Measurements from ENCODE around the gene NAB2.
"Not testable (repeated sequence)": the region's sequence is repeated elsewhere in the genome, so short reads cannot be mapped to it uniquely, and the experiment has no call there.

NAB2 gene

DNA sequence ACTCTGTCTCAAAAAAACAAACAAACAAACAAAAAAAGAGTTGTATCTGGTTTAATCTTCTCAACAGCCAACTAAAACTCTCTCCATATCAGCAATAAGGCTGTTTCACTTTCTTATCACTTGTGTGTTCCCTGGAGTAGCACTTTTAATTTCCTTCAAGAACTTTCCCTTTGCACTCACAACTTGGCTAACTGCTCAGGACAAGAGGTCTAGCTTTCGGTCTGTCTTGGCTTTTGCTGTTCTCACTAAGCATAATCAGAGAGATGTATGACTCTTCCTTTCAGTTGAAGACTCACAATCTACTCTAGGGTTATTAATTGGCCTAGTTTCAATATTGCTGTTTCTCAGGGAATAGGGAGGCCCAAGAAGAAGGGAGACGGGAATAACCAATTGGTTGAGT, 22.7 kb upstream of the NAB2 start:
- DNase-seq (ENCODE audit: low read depth in 1 of 2, low spot score in 1 of 2), result no peak

GRCh38 chr12:57069523-57069922, 19.4 kb upstream of the NAB2 start:
- no peak for DNase-seq (ENCODE audit: low read depth in 1 of 2, low spot score in 1 of 2)

GRCh38 chr12:57072661-57073060, 16.3 kb upstream of the NAB2 start:
- DNase-seq (ENCODE audit: low read depth in 1 of 2, low spot score in 1 of 2), result no peak

DNA sequence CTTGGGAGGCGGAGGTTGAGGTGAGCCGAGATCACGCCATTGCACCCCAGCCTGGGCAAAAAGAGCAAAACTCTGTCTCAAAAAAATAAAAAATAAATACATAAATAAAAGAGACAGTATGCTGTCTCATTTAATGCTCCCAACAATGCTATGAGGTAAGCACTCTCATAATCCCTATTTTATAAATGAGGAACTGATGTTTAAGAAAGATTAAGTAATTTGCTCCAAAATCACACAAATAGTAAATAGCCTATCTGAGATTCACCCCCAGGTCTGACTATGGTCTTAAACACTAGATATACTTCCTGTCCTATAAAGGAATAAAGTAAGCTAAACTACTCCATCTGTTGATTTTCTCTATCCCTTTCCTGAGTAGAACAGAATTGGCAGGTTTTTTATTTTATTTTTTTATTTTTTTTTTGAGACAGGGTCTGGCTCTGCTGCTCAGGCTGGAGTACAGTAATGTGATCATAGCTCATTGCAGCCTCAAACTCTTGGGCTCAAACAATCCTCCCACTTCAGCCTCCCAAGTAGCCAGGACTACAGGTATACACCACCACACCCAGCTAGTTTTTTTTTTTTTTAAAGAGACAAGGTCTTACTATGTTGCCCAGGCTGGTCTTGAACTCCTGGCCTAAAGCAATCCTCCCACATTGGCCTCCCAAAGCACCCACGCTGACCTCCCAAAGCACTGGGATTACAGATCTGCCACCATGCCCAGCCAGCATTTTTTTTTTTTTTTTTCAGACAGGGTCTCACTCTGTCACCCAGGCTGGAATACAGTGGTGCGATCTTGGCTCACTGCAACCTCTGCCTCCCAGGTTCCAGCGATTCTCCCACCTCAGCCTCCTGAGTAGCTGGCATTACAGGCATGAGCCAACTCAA, 15.1 kb upstream of the NAB2 start:
- DNase-seq (ENCODE audit: low read depth in 1 of 2, low spot score in 1 of 2), result not testable (repeated sequence)

DNA sequence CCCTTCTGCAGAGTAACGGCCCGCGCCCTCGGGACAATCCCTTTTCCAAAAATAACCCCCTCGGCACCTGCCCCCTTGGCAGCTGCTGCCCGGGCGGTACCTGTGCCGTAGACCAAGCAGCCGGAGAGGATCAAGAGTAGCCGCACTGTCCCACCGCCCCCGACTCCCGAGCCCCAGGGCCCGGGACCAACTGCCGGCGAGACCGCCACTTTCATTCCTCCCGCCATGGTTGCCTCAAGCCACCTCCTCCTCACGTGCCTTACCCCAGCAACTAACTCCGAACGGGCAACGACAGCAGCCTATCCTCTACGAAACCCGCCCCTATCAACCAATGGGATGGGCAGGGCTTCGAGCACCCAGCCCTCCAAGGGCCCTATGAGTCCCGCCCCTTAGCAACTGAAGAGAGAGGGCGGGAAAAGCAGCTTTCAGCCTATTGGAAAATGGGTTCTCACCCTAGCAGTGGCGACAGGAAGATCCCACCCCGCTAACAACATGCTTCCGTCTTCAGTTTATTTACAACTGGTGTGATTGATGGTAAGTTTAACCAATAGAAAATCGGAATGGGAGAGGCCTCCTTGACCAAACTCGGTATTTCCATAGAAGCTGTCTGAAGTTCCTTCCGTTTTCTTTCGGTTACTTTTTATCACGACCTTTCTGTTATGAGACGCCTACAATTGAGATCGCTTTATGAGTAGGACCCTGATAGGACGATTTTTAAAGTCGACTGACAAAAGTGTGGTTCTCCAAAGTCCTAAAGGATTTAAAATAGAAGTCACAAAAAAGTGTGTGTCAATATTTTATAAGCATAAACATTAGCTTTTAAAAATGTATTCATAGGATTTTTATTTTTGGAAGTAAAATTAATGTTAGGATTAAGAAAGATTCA, 10.2 kb upstream of the NAB2 start, which contains the start of gene NEMP1:
TSS of gene NEMP1 (minus strand) at position 273 of the 886 bp plus-strand sequence. CDS start at position 227, 46 bp downstream.
- peak; percentile 75 to 90 for DNase-seq (ENCODE audit: low read depth in 1 of 2, low spot score in 1 of 2)

DNA sequence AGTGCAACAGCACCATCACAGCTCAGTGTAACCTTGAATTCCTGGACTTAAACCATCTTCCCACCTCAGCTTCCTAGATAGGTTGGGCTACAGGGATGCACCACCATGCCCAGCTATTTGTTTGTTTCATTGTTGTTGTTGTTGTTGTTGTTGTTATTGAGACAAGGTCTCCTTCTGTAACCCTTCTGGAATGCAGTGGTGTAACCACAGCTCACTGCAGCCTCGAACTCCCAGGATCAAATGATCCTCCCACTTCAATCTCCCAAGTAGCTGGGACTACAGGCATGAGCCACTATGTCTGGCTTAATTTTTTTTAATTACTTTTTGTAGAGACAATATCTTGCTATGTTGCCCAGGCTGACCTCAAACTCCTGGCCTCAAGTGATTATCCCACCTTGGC, 9.1 kb upstream of the NAB2 start:
- DNase-seq (ENCODE audit: low read depth in 1 of 2, low spot score in 1 of 2), result no peak

DNA sequence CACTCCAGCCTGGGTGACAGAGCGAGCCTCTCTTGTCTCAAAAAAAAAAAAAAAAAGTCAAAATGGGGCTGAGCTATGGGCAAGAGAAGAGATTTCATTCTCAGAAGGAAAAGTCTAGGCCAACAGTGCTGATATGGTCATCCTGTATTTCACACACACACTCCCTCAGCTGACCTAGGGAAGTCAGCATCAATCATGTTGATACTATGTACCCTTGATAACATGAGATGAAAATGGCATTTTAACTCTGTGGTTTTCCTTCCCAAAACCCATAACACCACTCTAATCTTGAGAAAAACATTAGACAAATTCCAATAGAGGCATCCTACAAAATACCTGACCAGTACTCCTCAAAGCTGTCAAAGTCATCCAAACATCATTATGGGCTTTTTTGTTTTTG, 8.1 kb upstream of the NAB2 start:
- no peak for DNase-seq (ENCODE audit: low read depth in 1 of 2, low spot score in 1 of 2)

GRCh38 chr12:57085999-57086492, 2.9 kb upstream of the NAB2 start:
- no peak for DNase-seq (ENCODE audit: low read depth in 1 of 2, low spot score in 1 of 2)

DNA sequence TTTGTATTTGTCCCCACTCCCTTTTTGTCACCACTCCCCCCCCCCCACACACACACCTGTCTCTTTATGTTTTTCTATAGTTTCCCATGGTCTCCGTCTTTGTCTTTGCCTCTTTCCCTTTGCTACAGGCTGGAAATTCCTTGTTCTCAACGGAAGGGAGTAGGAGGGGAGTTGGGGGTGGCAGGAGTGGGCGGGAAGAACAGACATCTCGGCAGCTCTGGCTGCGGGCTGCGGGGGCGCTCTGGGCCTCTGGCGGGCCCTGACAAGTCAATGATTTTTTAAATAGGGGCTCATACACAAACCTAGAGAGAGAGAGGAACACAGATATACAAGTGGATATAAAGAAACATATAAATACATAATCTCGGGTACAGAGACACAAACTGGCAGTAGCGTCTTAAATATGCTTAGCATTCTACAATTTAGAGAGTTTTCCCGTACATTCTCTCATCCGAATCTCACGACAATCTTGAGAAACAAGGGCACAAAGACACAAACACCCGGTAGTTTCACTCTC, 2.4 kb upstream of the NAB2 start:
- no peak for DNase-seq (ENCODE audit: low read depth in 1 of 2, low spot score in 1 of 2)

DNA sequence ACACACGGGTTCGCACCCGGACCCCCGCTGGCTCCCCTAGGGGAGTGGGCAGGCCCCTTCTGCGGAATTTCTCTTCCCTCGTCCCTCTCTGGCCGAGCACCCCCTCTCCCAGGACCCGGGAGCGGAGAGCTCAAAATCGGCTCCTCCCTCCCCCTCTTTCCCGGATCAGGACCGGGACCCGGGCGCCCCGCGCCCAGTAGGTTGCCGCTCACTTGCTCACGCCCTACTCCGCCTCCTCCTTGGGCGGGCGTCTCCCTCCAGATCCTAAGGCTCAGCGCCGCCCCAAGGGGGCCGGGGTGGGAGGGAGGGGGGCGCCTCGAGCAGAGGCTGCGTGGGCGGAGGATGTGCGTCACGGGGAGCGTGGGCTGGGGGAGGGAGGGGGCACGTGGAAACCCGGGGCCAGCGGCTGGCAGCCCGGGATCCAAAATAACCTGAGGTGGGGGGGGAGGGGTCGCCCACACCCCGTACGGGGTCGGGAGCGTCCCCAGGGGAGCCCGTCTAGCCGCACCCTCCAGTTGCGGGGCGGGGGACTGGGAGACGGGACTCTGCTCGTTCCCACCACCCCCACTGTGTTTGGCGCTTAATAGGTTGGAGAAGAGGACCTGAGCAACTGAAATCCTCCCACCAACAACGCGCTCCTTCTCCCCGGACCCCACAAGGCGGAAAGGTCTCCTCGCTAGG, 1.8 kb upstream of the NAB2 start:
- peak; percentile 85 to 93 for DNase-seq (ENCODE audit: low read depth in 1 of 2, low spot score in 1 of 2)

DNA sequence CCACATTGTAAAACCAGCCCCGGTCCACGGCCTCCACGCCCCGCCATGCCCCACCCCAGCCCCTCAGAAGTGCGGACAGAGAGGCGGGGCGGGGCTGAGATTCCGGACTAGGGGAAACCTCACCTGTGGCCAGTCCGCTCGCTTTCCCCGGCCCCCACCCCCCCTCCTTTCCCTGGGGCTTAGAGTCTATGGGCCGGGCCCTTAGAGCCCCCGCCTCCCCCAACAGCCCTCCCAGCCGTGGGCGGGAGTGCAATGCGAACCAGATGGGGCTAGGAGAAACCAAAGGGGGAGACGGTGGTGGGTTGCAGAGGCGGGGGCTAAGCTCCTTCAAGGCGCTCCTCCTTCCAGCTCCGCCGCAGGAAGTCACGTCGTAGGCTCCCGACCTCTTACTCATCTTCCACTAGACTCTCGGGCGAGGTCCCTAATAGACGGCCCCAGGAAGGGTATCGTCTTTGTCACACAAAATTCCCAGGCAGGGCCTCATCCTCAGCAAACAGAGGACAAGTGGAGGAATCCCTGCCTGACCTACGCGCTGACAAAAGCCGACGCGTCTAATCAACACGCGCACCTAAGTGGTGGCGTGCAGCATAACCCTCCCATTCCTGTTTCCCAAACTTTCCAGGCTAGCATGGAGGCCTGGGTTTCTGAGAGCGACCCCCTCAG, 1.1 kb upstream of the NAB2 start:
- peak; percentile 48 to 74 for DNase-seq (ENCODE audit: low read depth in 1 of 2, low spot score in 1 of 2)

GRCh38 chr12:57089271-57090245, 644 bp downstream of the NAB2 start:
- DNase-seq (ENCODE audit: low read depth in 1 of 2, low spot score in 1 of 2), result no peak

DNA sequence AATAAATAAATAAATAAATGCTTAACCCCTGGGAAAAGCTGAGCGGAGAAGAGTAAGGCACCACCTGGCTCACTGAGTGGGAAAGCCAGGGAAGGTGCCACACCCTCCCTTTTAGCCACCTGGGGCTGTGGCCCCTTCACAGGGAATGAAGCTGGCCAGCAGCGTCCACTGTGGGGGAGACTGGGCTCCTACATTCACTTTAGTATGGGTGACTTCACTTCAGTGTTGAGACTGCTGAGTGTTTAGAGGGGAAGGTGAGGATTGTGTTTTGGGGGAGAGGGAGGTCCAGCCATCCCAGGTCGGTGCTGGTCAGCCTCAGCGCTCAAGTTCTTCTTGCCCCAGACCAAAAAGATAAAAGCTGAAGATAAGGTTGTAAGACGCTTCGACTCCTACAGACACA, 1.6 kb downstream of the NAB2 start:
- no peak for DNase-seq (ENCODE audit: low read depth in 1 of 2, low spot score in 1 of 2)

DNA sequence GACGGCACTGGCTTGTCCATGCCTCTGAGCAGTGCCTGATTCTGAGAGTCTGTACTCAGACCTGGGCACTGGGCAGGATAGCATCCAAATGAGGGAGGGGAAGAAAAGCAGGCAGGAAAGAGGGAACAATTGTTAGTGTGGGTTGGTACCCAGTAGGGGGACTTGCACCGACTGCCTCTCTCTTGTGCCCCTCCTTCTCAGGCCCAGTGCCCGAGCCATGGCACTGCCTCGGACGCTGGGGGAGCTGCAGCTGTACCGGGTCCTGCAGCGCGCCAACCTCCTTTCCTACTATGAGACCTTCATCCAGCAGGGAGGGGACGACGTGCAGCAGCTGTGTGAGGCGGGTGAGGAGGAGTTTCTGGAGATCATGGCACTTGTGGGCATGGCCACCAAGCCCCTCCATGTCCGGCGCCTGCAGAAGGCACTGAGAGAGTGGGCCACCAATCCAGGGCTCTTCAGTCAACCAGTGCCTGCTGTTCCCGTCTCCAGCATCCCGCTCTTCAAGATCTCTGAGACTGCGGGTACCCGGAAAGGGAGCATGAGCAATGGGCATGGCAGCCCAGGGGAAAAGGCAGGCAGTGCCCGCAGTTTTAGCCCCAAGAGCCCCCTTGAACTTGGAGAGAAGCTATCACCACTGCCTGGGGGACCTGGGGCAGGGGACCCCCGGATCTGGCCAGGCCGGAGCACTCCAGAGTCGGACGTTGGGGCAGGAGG, 2.2 kb downstream of the NAB2 start:
- DNase-seq (ENCODE audit: low read depth in 1 of 2, low spot score in 1 of 2), result no peak

- no peak for DNase-seq (ENCODE audit: low read depth in 1 of 2, low spot score in 1 of 2)
These were observed 3.0 kb downstream of the NAB2 start for GRCh38 chr12:57091638-57092528.

DNA sequence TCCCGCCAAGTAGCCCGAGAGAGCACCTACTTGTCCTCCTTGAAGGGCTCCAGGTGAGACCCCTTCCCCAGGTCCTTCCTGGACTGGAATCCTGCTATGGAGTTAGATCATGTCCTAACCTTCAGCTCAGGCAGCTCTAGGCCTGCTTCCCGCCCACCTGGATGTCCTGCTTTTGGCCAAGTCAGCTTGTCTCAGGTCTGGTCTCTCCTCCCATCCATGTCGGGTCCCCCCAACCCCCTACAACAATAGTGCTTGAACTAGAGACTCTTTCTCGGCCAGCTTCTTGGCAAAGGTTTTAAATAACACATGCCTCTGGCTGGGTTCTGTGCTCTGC, 3.6 kb downstream of the NAB2 start:
- DNase-seq (ENCODE audit: low read depth in 1 of 2, low spot score in 1 of 2), result no peak

GRCh38 chr12:57092876-57093414, 4.0 kb downstream of the NAB2 start:
- DNase-seq (ENCODE audit: low read depth in 1 of 2, low spot score in 1 of 2), result no peak

Data from stimulated activated CD4-positive, alpha-beta T cell treated with anti-CD3 and anti-CD28 coated beads, Interleukin-15, amount 100 ng/mL, for 1 hour (primary cell).